Measurements from ENCODE around the gene CACNA1G.

The CACNA1G gene

GRCh38 chr17:50560185-50560824, at the start of gene CACNA1G:
Gene CACNA1G (plus strand): TSS chr17:50560715. CDS start chr17:50561460, 745 bp downstream.
- H3K27me3 ChIP-seq (replicated peaks; ENCODE audit: control insufficient read depth, insufficient read depth, low read length): peaks cover 2% of the 10 kb centered on the region
- H3K36me3 ChIP-seq (ENCODE audit: control insufficient read depth, insufficient read depth, low read length): no peaks in the 10 kb centered on the region
- DNase-seq (ENCODE audit: extremely low read depth, insufficient read length): peak; percentile 87
- no peak for TF ChIP-seq CTCF (IDR thresholded peaks at IDR 0.05; ENCODE audit: insufficient read depth, low read length, poor library complexity, severe bottlenecking)
- H3K4me3 ChIP-seq (replicated peaks; ENCODE audit: low read depth, low read length): peak within 1 kb of the TSS; percentile 57

- TF ChIP-seq CTCF (IDR thresholded peaks at IDR 0.05; ENCODE audit: insufficient read depth, low read length, poor library complexity, severe bottlenecking): no peak
- no peaks in the 10 kb centered on the region for H3K36me3 ChIP-seq (ENCODE audit: control insufficient read depth, insufficient read depth, low read length)
- peak; percentile 76 for DNase-seq (ENCODE audit: extremely low read depth, insufficient read length)
- H3K27me3 ChIP-seq (replicated peaks; ENCODE audit: control insufficient read depth, insufficient read depth, low read length): no peaks in the 10 kb centered on the region
- H3K4me3 ChIP-seq (replicated peaks; ENCODE audit: low read depth, low read length): no peak overlapping the region
Observed at GRCh38 chr17:50511058-50511457, 49.5 kb upstream of the CACNA1G start.

GRCh38 chr17:50513495-50513894, 47.0 kb upstream of the CACNA1G start:
- Histone ChIP-seq H3K4me3 (replicated peaks; ENCODE audit: low read depth, low read length) (no peak overlapping the region), H3K36me3 (ENCODE audit: control insufficient read depth, insufficient read depth, low read length) (no peaks in the 10 kb centered on the region), H3K27me3 (replicated peaks; ENCODE audit: control insufficient read depth, insufficient read depth, low read length) (no peaks in the 10 kb centered on the region)
- no peak for TF ChIP-seq CTCF (IDR thresholded peaks at IDR 0.05; ENCODE audit: insufficient read depth, low read length, poor library complexity, severe bottlenecking)
- no peak for DNase-seq (ENCODE audit: extremely low read depth, insufficient read length)

GRCh38 chr17:50514388-50514787, 46.1 kb upstream of the CACNA1G start:
- H3K27me3 ChIP-seq (replicated peaks; ENCODE audit: control insufficient read depth, insufficient read depth, low read length): no peaks in the 10 kb centered on the region
- DNase-seq (ENCODE audit: extremely low read depth, insufficient read length): no peak
- no peak for TF ChIP-seq CTCF (IDR thresholded peaks at IDR 0.05; ENCODE audit: insufficient read depth, low read length, poor library complexity, severe bottlenecking)
- H3K36me3 ChIP-seq (ENCODE audit: control insufficient read depth, insufficient read depth, low read length): no peaks in the 10 kb centered on the region
- H3K4me3 ChIP-seq (replicated peaks; ENCODE audit: low read depth, low read length): no peak overlapping the region

GRCh38 chr17:50514936-50515702, 45.4 kb upstream of the CACNA1G start:
- H3K4me3 ChIP-seq (replicated peaks; ENCODE audit: low read depth, low read length): no peak overlapping the region
- TF ChIP-seq CTCF (IDR thresholded peaks at IDR 0.05; ENCODE audit: insufficient read depth, low read length, poor library complexity, severe bottlenecking): no peak
- DNase-seq (ENCODE audit: extremely low read depth, insufficient read length): no peak

More at GRCh38 chr17:50514936-50515702, 45.4 kb upstream of the CACNA1G start:
- Histone ChIP-seq H3K36me3 (ENCODE audit: control insufficient read depth, insufficient read depth, low read length) (no peaks in the 10 kb centered on the region), H3K27me3 (replicated peaks; ENCODE audit: control insufficient read depth, insufficient read depth, low read length) (no peaks in the 10 kb centered on the region)

All from GM06990 (cell line).